ENCODE results near the gene LARP7.

- no peak for TF ChIP-seq CTCF (IDR thresholded peaks at IDR 0.05)
- TF ChIP-seq POLR2A (IDR thresholded peaks at IDR 0.05), result no peak
Observed at GRCh38 chr4:112648263-112649054, 11.5 kb downstream of the LARP7 start.

Data from thyroid gland (tissue), 4 donors.